Stimulated activated CD8-positive, alpha-beta memory T cell treated with anti-CD3 and anti-CD28 coated beads, Interleukin-7, amount 100 ng/mL, for 24 hours (primary cell): ENCODE results near the gene DDN.

ENCODE experiments used
- DNase-seq: peaks from one replicate; pipeline ENCODE4 v3.0.0-alpha.2; 2020; ENCODE audit warnings: low read depth

DDN gene

GRCh38 chr12:48966177-48966895, 32.8 kb downstream of the DDN start:
- DNase-seq = no peak

DNA sequence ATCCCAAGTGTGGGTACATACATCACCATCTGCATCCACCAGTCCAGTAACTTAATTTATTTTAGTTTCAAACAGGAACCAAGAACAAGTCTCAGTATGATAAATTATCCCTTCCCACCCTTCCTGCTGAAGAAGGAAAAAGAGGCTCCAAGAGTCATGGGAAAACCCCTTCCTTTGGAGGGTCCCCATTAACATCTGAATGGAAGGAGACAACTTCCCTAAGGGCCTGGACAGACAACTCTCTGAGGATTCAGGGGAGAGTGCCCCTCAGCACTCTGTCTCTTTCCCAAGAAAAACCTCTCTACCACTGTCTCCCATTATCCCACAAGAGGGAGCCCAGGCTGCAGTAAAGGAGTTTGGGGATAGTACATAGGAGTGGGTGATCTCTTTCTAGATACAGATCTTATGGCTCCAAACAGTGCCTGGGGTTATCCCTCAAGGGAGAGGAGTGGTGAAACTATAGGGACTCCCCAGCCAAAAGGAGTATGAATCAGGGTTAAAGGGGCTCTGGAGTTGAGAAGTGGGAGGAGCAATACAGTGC, 33.8 kb downstream of the DDN start:
- no peak for DNase-seq

DNA sequence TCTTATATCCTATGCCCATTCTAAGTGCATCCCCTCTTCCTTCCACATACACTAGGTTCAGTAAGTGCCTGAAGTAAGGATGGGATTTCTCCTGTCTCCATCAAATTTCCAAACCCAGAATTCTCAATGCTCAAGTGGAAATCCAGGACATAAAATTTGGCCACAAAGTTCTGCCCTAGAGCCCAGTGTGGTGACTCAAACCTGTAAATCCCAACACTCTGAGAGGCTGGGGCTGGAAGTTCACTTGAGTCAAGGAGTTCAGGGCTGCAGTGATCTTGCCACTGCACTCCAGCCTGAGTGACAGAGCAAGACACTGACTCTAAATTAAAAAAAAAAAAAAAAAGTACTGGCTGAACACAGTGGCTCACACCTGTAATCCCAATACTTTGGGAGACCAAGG, 37.4 kb downstream of the DDN start:
- DNase-seq = no peak

DNA sequence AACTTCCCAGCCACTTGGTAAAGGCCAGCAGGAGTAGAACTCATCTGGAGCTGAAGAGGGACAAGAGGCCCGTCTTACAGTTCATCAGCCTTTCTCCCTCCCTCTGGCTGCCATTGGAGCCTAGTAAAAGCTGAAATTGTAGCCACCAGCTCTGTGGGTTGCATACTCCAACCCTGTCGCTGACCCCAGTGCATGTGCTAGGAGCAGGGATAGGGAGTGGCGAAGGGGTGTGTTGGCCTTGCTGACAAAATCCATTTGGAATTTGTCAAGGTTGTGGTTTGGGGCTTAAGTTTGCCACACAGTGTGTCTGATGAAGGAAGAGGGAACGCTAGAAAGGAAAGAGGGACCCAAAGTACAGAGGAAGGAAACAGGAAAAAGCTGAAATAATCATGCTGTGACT, 37.8 kb downstream of the DDN start:
- DNase-seq = no peak

- DNase-seq = no peak
Observed at GRCh38 chr12:48960834-48961233, 38.3 kb downstream of the DDN start.

DNA sequence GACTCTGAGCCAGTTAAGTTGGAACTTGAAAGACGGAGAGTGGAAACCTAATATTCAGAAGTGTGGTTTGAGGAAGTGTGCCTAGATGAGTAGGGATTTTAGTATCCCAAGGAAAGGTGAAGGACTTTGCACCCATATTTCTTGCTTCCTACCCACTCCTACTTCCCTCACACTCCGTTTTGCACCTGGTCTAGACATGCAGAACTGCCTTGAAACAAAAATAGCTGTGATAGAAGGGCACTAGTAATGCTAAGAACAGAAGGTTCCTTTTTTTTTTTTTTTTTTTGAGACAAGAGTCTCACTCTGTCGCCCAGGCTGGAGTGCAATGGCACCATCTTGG, 41.2 kb downstream of the DDN start:
- DNase-seq = no peak

- DNase-seq = peak; percentile 75
Observed at GRCh38 chr12:48957141-48958048, 41.8 kb downstream of the DDN start, which contains the start of gene ARF3. Gene ARF3, minus strand, starts transcription at chr12:48957487. Its CDS starts 16,392 bp downstream, at chr12:48941095.

GRCh38 chr12:48956279-48957140, 42.7 kb downstream of the DDN start:
- DNase-seq = no peak

- no peak for DNase-seq
Observed at GRCh38 chr12:48954841-48955501, 44.2 kb downstream of the DDN start.

- DNase-seq = no peak
Observed at GRCh38 chr12:48954061-48954460, 45.1 kb downstream of the DDN start.

DNA sequence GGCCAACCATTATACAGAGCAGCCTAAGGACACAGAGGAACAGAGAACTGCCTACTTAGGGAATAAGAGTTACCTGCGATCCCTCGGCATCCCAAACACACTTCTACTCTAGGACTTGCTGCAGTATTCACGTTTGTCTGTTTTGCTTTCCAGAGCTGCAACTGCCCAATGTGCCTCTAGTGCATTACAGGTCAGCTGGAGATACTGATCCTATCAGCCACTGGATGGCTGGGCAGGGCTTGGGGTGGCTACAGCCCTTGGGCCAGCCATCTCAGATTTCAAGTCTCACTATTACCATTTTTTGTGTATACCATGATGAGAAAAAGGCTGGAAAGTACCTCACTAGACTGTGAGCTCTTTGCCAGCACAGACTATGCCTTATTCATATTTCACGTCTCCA, 46.5 kb downstream of the DDN start:
- DNase-seq = no peak

DNA sequence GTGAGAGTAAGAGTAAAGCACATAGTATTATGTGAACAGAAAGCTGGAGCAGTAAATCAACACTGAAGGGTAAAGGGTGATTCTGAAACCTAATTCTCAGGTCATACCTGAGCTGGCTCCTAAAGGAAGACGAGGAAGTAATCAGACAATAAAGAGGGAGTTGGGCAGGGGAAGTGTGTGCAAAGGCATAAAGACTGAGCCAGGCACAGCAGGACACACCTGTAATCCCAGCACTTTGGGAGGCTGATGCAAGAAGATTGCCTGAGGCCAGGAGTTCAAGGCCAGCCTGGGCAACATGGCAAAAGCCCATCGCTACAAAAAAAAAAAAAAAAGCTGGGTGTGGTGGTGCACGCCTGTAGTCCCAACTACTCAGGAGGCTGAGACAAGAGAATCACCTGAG, 51.4 kb downstream of the DDN start:
- DNase-seq = no peak

- no peak for DNase-seq
Observed at GRCh38 chr12:48946943-48947342, 52.2 kb downstream of the DDN start.

DNA sequence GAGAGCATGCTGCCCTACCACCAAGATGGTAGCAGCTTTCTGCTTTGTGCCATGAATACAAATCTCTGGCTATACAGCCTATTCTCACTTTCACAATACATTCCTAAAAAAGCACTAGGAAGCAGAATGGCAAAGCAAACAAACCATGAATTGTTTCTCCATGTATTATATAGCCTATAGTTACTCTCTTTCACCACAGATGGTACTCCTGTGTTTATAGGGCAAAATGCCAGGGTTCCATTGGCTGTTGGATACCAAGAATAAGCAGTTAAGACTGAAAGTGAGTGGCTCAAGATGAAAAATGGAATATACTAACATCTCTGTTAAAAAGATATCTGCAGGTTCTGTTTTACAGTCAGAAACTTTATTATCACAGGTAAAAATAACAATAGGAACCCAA, 53.0 kb downstream of the DDN start:
- DNase-seq = no peak
